HepG2 (cell line): ENCODE results near the gene CD84. TPM values are rescaled to one million over a fixed set of nuclear protein-coding genes. Genes with fewer than 3 reads are reported as not detected.

Source experiments
- ATAC-seq: fragments of 200-7000 bp; cut with Tn5 transposase; 3 replicates; pipeline ENCODE4 v1.9.1; 2020; ENCODE audit warnings: mild to moderate bottlenecking, moderate library complexity
- BruUV-seq: library from RNA; stranded (reverse); fragments of 400-500 nt; replicated peaks from 2 replicates; lab custom pipeline; 2021; lab: Mats Ljungman, UMichigan
- CTCF ChIA-PET: fragments of 300-600 bp; formaldehyde crosslinking; extraction: SDS; loops from one replicate; lab custom pipeline; 2021; ENCODE audit warnings: low total read pairs, inconsistent platforms, low intra/inter-chr PET ratio; lab: Yijun Ruan, JAX
- POLR2A ChIA-PET: fragments of 350-600 bp; sonication (Branson Sonifier 250); formaldehyde crosslinking; loops from one replicate; lab custom pipeline; 2020; ENCODE audit warnings: antibody characterized with exemption, inconsistent platforms; lab: Yijun Ruan, JAX
- DNase-seq: peaks from one replicate; pipeline ENCODE4 v3.0.0-alpha.2; 2015; ENCODE audit warnings: low spot score
- FAIRE-seq: peaks from 3 replicates; lab custom pipeline; 2011; peaks lifted over from hg19 to GRCh38; lab: Jason Lieb, UNC
- H2AFZ ChIP-seq: one replicate; pipeline ENCODE4 v1.6.1; 2011; ENCODE audit warnings: low read length, inconsistent platforms
- H3K27ac ChIP-seq: fragments of 300-600 bp; 3 replicates; pipeline ENCODE4 v1.8.0; 2011; ENCODE audit warnings: mixed run types, mild to moderate bottlenecking, mixed read lengths, low read length, inconsistent platforms; ENCODE audit not compliant: insufficient read depth; ENCODE audit errors: extremely low read length
- H3K27me3 ChIP-seq, 2 experiments: fragments of 200-600 bp in 1 of 2; 2 replicates in 1 of 2; 3 replicates in 1 of 2; pipeline versions ENCODE4 v1.6.0 to v1.8.0; 2011; ENCODE audit warnings: low read length in 2 of 2, mild to moderate bottlenecking in 2 of 2, moderate library complexity in 2 of 2, inconsistent platforms in 1 of 2; ENCODE audit not compliant: insufficient read depth in 2 of 2, control insufficient read depth in 1 of 2
- H3K36me3 ChIP-seq, 2 experiments: fragments of 200-600 bp in 1 of 2; replicated peaks in 1 of 2; 2 replicates in 1 of 2; 3 replicates in 1 of 2; pipeline versions ENCODE4 v1.5.1 to v1.8.0; 2011; ENCODE audit warnings: low read length in 2 of 2, inconsistent platforms in 1 of 2; ENCODE audit not compliant: insufficient read depth in 2 of 2, control insufficient read depth in 1 of 2
- H3K4me1 ChIP-seq: 2 replicates; pipeline ENCODE4 v1.5.1; 2012; ENCODE audit warnings: low read length, inconsistent platforms; ENCODE audit not compliant: insufficient read depth
- H3K4me2 ChIP-seq: 2 replicates; pipeline ENCODE4 v1.6.0; 2011; ENCODE audit warnings: low read depth, low read length, inconsistent platforms
- H3K4me3 ChIP-seq, 3 experiments: fragments of 200-600 bp in 1 of 3; sonication (generic), shearing (Covaris generic) in 1 of 3; replicated peaks in 1 of 3; 2 replicates each; pipeline ENCODE4 v1.5.1; 2011 to 2016; ENCODE audit warnings: low read length in 3 of 3, inconsistent platforms in 2 of 3, low read depth in 2 of 3, mild to moderate bottlenecking in 2 of 3, control low read depth in 1 of 3, mixed read lengths in 1 of 3; ENCODE audit not compliant: insufficient read depth in 1 of 3
- H3K79me2 ChIP-seq: one replicate; pipeline ENCODE4 v1.6.1; 2011; ENCODE audit warnings: low read length, inconsistent platforms; ENCODE audit not compliant: insufficient read depth
- H3K9ac ChIP-seq: 2 replicates; pipeline ENCODE4 v1.6.0; 2011; ENCODE audit warnings: mild to moderate bottlenecking, low read depth, low read length, inconsistent platforms; ENCODE audit not compliant: insufficient read depth
- H3K9me3 ChIP-seq: 2 replicates; pipeline ENCODE4 v1.5.1; 2012; ENCODE audit warnings: mild to moderate bottlenecking, low read length
- H4K20me1 ChIP-seq: 2 replicates; pipeline ENCODE4 v1.6.0; 2011; ENCODE audit warnings: inconsistent platforms, mild to moderate bottlenecking, low read length, moderate library complexity; ENCODE audit not compliant: insufficient read depth
- FIP1L1 ChIP-seq: fragments of 200-400 bp; formaldehyde crosslinking; IDR thresholded peaks from 2 replicates; pipeline ENCODE4 v1.6.1; 2018; ENCODE audit warnings: low read depth, mild to moderate bottlenecking, low read length, moderate library complexity, borderline replicate concordance; ENCODE audit not compliant: insufficient read depth
- FOXC1 ChIP-seq: sonication (generic); formaldehyde crosslinking; IDR thresholded peaks from 2 replicates; pipeline ENCODE4 v1.8.0; 2022; ENCODE audit warnings: mild to moderate bottlenecking, missing genetic modification reagents, borderline replicate concordance
- GATA4 ChIP-seq: sonication (generic); IDR thresholded peaks from 2 replicates; pipeline ENCODE4 v1.6.1; 2016; ENCODE audit warnings: antibody characterized with exemption, low read depth, borderline replicate concordance
- HDAC6 ChIP-seq: fragments of 200-600 bp; sonication (generic); IDR thresholded peaks from 2 replicates; pipeline ENCODE4 v1.7.0; 2017; ENCODE audit warnings: mild to moderate bottlenecking, antibody characterized with exemption, low read length, low read depth
- HNRNPLL ChIP-seq: fragments of 200-400 bp; formaldehyde crosslinking; IDR thresholded peaks from 2 replicates; pipeline ENCODE4 v1.6.1; 2017; ENCODE audit warnings: mild to moderate bottlenecking, low read depth, low read length; ENCODE audit not compliant: poor library complexity, severe bottlenecking
- JUNB ChIP-seq: sonication (generic); formaldehyde crosslinking; IDR thresholded peaks from 2 replicates; pipeline ENCODE4 v1.8.0; 2022; ENCODE audit warnings: missing genetic modification reagents, mild to moderate bottlenecking, borderline replicate concordance
- RCOR2 ChIP-seq: IDR thresholded peaks from 2 replicates; pipeline ENCODE4 v1.6.1; 2016; ENCODE audit warnings: missing biosample characterization, missing genetic modification reagents
- TFE3 ChIP-seq: IDR thresholded peaks from 2 replicates; pipeline ENCODE4 v1.6.1; 2016
- THYN1 ChIP-seq: sonication (generic); formaldehyde crosslinking; IDR thresholded peaks from 2 replicates; pipeline ENCODE4 v1.8.1; 2023; ENCODE audit warnings: low read depth, mild to moderate bottlenecking, moderate library complexity, missing genetic modification reagents, borderline replicate concordance
- ZBTB33 ChIP-seq: sonication (generic); formaldehyde crosslinking; IDR thresholded peaks from 2 replicates; pipeline ENCODE4 v1.4.0; 2020; ENCODE audit warnings: missing genetic modification reagents
- ZFP41 ChIP-seq: sonication (generic); formaldehyde crosslinking; IDR thresholded peaks from 2 replicates; pipeline ENCODE4 v1.4.0; 2020; ENCODE audit warnings: mild to moderate bottlenecking, missing genetic modification reagents, borderline replicate concordance
- ZNF17 ChIP-seq: sonication (generic); formaldehyde crosslinking; IDR thresholded peaks from 2 replicates; pipeline ENCODE4 v1.5.0; 2020; ENCODE audit warnings: mild to moderate bottlenecking, missing genetic modification reagents
- ZNF710 ChIP-seq: sonication (generic); formaldehyde crosslinking; IDR thresholded peaks from 2 replicates; pipeline ENCODE4 v1.5.0; 2020; ENCODE audit warnings: mild to moderate bottlenecking, missing genetic modification reagents, borderline replicate concordance
- ZNF766 ChIP-seq: sonication (generic); formaldehyde crosslinking; IDR thresholded peaks from 2 replicates; pipeline ENCODE4 v1.5.0; 2020; ENCODE audit warnings: missing genetic modification reagents, borderline replicate concordance
- ZNF768 ChIP-seq: sonication (generic); formaldehyde crosslinking; IDR thresholded peaks from 2 replicates; pipeline ENCODE4 v1.4.0; 2020; ENCODE audit warnings: missing genetic modification reagents
- WGBS: methylation state at CpG from one replicate; pipeline ENCODE4 v1.1.6; 2017; ENCODE audit warnings: low lambda C conversion rate; 5-methylcytosine and 5-hydroxymethylcytosine counted together
- in situ Hi-C: cut with HindIII; loops from 2 replicates; pipeline ENCODE4 v1.10.0; 2017; ENCODE audit warnings: low pct_unique_long_range_greater_than_20kb; ENCODE audit not compliant: extremely low pct_ligation_motif_present
- intact Hi-C: fragments of 100-400 bp; cut with micrococcal nuclease; formaldehyde crosslinking; loops from one replicate; pipeline ENCODE4 v1.10.0; 2022; ENCODE audit not compliant: unreplicated experiment
- polyA plus RNA-seq, 8 experiments: library from polyadenylated mRNA; depleted of rRNA in 3 of 8; stranded (reverse) in 7 of 8; unstranded in 1 of 8; fragments of >200 nt; fragmentation: Illumina TruSeq in 4 of 8; extraction: Trizol in 4 of 8; gene quantifications; 2 replicates each; pipeline versions ENCODE4 v1.2.1 to v1.2.3, GENCODE V29; 2011 to 2016; ENCODE audit warnings: low read depth in 4 of 8, missing spikeins in 1 of 8, mixed read lengths in 1 of 8; ENCODE audit not compliant: insufficient read depth in 1 of 8
- total RNA-seq, 5 experiments: library from RNA; depleted of rRNA; stranded (reverse); fragments of >200 nt; fragmentation: Illumina TruSeq; extraction: Trizol; gene quantifications; 2 replicates each; pipeline ENCODE4 v1.2.3, GENCODE V29; 2016; ENCODE audit warnings: low read depth in 1 of 5

CD84 gene
- total and polyA plus RNA-seq, 2 of the 13 experiments (the other 11 are each of a cell fraction or from before 2014, with no cell fraction given): not detected

- ChIA-PET CTCF (no interaction called here), POLR2A (no interaction called here)
- 15% methylated on average over 6 of the region's 6 CpGs for WGBS
- H3K9ac ChIP-seq: no peak overlapping the region
- no peaks in the 10 kb centered on the region for H4K20me1 ChIP-seq
- no peaks in the 10 kb centered on the region for H3K4me1 ChIP-seq
- H3K27me3 ChIP-seq: peaks cover 0 to 5% of the 10 kb centered on the region in 2 experiments; a peak in 2 of 5 replicates
- no peak overlapping the region for H3K27ac ChIP-seq
- no peak overlapping the region for H2AFZ ChIP-seq
- intact Hi-C loops (no loop called here), in situ Hi-C loops (no loop called here)
- no TSS peak for BruUV-seq
- H3K36me3 ChIP-seq: no peaks in the 10 kb centered on the region
- no peaks in the 10 kb centered on the region for H3K9me3 ChIP-seq
- ATAC-seq (no peak), DNase-seq (no peak), FAIRE-seq (no peak)
- H3K4me2 ChIP-seq: no peak overlapping the region
- H3K79me2 ChIP-seq: no peaks in the 10 kb centered on the region
- no peak overlapping the region for H3K4me3 ChIP-seq
- no peak for TF ChIP-seq ZNF710 (CRISPR knock-in tag)
- no peak for TF ChIP-seq HDAC6
- TF ChIP-seq ZNF768: no peak
- TF ChIP-seq RCOR2: no peak
- no peak for TF ChIP-seq ZNF17 (CRISPR knock-in tag)
- no peak for TF ChIP-seq TFE3 (CRISPR knock-in tag)
- TF ChIP-seq THYN1: no peak
- TF ChIP-seq JUNB (CRISPR knock-in tag): no peak
- TF ChIP-seq ZNF766: no peak
- TF ChIP-seq ZFP41: no peak
- TF ChIP-seq ZBTB33 (CRISPR knock-in tag): no peak
- TF ChIP-seq HNRNPLL: no peak
- TF ChIP-seq GATA4: no peak
- no peak for TF ChIP-seq FIP1L1
- TF ChIP-seq FOXC1 (CRISPR knock-in tag): no peak
These were observed 33.4 kb upstream of the CD84 start for GRCh38 chr1:160612613-160613218.
